Thyroid gland (tissue), 4 donors: ENCODE measurements around the gene RNF227.

Experiments used
- CTCF ChIP-seq, 6 experiments: fragments of 200-600 bp in 3 of 6; fragments of 450-650 bp in 3 of 6; sonication (generic) in 3 of 6; IDR thresholded peaks; one replicate each; pipeline ENCODE4 v1.5.1; 2016 to 2019; ENCODE audit warnings: antibody characterized with exemption in 6 of 6, mild to moderate bottlenecking in 2 of 6, inconsistent platforms in 1 of 6, moderate library complexity in 1 of 6
- POLR2A ChIP-seq, 2 donors: fragments of 450-650 bp; IDR thresholded peaks; one replicate each; pipeline ENCODE4 v1.6.1; 2017; ENCODE audit warnings: antibody characterized with exemption in 2 of 2, mild to moderate bottlenecking in 2 of 2, moderate library complexity in 1 of 2

- TF ChIP-seq POLR2A (IDR thresholded peaks at IDR 0.05), result no peak
- TF ChIP-seq CTCF (IDR thresholded peaks at IDR 0.05), result peak in 1 of 6 experiments; percentile 9
Measured at GRCh38 chr17:7888184-7888920, 27.7 kb downstream of the RNF227 start, which contains the start of gene CHD3.
